ENCODE data around the gene KIF13A. TPM values are rescaled to one million over a fixed set of nuclear protein-coding genes. Genes with fewer than 3 reads are reported as not detected.
"Not testable (repeated sequence)": the region's sequence is repeated elsewhere in the genome, so short reads cannot be mapped to it uniquely, and the experiment has no call there.

KIF13A gene
- total RNA-seq, 1 donor from 2014 or later: 61.4 TPM

- DNase-seq: no peak
These were observed 56.2 kb downstream of the KIF13A start for GRCh38 chr6:17931227-17931626.

- no peak for DNase-seq
These were observed 57.0 kb downstream of the KIF13A start for GRCh38 chr6:17930321-17930993.

- DNase-seq: peak; percentile 25
These were observed 58.7 kb downstream of the KIF13A start for GRCh38 chr6:17928514-17929430.

- DNase-seq: no peak
These were observed 59.7 kb downstream of the KIF13A start for GRCh38 chr6:17927705-17928104.

- DNase-seq: no peak
These were observed 64.0 kb downstream of the KIF13A start for GRCh38 chr6:17923401-17923863.

GRCh38 chr6:17921454-17921853 is 66.0 kb downstream of the KIF13A start:
- DNase-seq: no peak

GRCh38 chr6:17919496-17919895 is 67.9 kb downstream of the KIF13A start:
- DNase-seq: no peak

- DNase-seq: no peak
These were observed 69.3 kb downstream of the KIF13A start for GRCh38 chr6:17917837-17918763.

- no peak for DNase-seq
These were observed 72.8 kb downstream of the KIF13A start for GRCh38 chr6:17914651-17915050.

- no peak for DNase-seq
These were observed 74.9 kb downstream of the KIF13A start for GRCh38 chr6:17912521-17912920.

- not testable (repeated sequence) for DNase-seq
These were observed 75.8 kb downstream of the KIF13A start for GRCh38 chr6:17911656-17912055.

- no peak for DNase-seq
These were observed 77.2 kb downstream of the KIF13A start for GRCh38 chr6:17910189-17910588.

- no peak for DNase-seq
These were observed 78.6 kb downstream of the KIF13A start for GRCh38 chr6:17908831-17909230.

- DNase-seq: peak; percentile 17
These were observed 79.8 kb downstream of the KIF13A start for GRCh38 chr6:17907406-17908229.

GRCh38 chr6:17905611-17906592 is 81.5 kb downstream of the KIF13A start:
- DNase-seq: no peak

GRCh38 chr6:17904491-17905120 is 82.8 kb downstream of the KIF13A start:
- DNase-seq: no peak

GRCh38 chr6:17902974-17903373 is 84.5 kb downstream of the KIF13A start:
- DNase-seq: no peak

GRCh38 chr6:17901493-17901892 is 85.9 kb downstream of the KIF13A start:
- DNase-seq: no peak

- no peak for DNase-seq
These were observed 87.4 kb downstream of the KIF13A start for GRCh38 chr6:17900011-17900410.

- peak; percentile 28 for DNase-seq
These were observed 87.9 kb downstream of the KIF13A start for GRCh38 chr6:17899491-17899890.

All from tongue (tissue), 2 donors.